Measurements from ENCODE around the gene ATP9B.

GRCh38 chr18:79393181-79393634, 324.0 kb downstream of the ATP9B start:
- TF ChIP-seq ZNF707 (tag by site-specific recombination; IDR thresholded peaks at IDR 0.05): no peak
- no peak for TF ChIP-seq ZBTB8A (tag by site-specific recombination; IDR thresholded peaks at IDR 0.05)
- TF ChIP-seq REST (tag by site-specific recombination; IDR thresholded peaks at IDR 0.05): no peak
- TF ChIP-seq CTCF (tag by site-specific recombination; IDR thresholded peaks at IDR 0.05): no peak
- no peak for TF ChIP-seq PRDM6 (tag by site-specific recombination; IDR thresholded peaks at IDR 0.05)

All from HEK293 (cell line).